ENCODE measurements around the gene CCL17. TPM values are rescaled to one million over a fixed set of nuclear protein-coding genes. Genes with fewer than 3 reads are reported as not detected.
"Not testable (repeated sequence)": the region's sequence is repeated elsewhere in the genome, so short reads cannot be mapped to it uniquely, and the experiment has no call there.

Gene CCL17
- total RNA-seq, 1 donor from 2014 or later: not detected

DNA sequence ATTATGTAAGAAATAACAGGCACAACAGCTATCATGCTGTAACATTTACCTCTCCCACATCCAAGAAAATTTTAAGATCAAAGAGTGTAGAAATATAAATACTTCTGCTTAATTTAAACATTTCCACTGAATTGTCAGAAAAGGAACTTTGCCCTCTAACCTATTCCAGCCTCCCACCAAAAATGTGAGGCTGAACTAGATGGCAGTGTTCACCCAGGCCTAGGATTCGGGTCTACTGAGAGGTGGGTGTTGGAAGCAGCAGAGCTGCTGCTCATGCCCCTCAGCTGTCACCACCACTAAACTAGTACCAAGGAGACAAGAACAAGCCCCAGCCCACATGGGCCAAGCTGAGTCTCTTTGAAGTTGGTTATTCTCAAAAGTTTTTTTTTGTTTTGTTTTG is 31.3 kb downstream of the CCL17 start:
- TF ChIP-seq, protein P1, sequence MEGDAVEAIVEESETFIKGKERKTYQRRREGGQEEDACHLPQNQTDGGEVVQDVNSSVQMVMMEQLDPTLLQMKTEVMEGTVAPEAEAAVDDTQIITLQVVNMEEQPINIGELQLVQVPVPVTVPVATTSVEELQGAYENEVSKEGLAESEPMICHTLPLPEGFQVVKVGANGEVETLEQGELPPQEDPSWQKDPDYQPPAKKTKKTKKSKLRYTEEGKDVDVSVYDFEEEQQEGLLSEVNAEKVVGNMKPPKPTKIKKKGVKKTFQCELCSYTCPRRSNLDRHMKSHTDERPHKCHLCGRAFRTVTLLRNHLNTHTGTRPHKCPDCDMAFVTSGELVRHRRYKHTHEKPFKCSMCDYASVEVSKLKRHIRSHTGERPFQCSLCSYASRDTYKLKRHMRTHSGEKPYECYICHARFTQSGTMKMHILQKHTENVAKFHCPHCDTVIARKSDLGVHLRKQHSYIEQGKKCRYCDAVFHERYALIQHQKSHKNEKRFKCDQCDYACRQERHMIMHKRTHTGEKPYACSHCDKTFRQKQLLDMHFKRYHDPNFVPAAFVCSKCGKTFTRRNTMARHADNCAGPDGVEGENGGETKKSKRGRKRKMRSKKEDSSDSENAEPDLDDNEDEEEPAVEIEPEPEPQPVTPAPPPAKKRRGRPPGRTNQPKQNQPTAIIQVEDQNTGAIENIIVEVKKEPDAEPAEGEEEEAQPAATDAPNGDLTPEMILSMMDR (conservative IDR thresholded peaks at IDR 0.05): no peak
- Mint-ChIP-seq H3K27me3 (no peaks in the 10 kb centered on the region), H3K36me3 (peaks cover 39% of the 10 kb centered on the region), H3K4me3 (no peak overlapping the region), H3K9me3 (no peaks in the 10 kb centered on the region), H3K4me1 (ENCODE audit: unreplicated experiment) (no peaks in the 10 kb centered on the region), H3K27ac (no peak overlapping the region)
- DNase-seq (ENCODE audit: extremely low spot score, unreplicated experiment): no peak

DNA sequence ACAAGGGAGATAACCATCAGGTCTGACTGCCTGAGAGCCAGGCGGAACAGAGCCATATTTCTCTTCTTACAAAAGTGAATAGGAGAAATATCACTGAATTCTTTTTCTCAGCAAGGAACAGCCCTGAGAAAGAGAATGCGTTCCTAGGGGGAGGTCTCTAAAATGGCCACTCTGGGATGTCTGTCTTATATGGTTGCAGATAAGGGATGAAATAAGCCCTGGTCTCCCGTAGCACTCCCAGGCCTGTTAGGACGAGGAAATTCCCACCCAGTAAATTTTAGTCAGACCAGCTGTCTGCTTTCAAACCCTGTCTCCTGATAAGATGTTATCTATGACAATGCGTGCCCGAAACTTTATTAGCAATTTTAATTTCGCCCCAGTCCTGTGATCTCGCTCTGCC is 35.4 kb downstream of the CCL17 start:
- peaks cover 49% of the 10 kb centered on the region for H3K36me3 Mint-ChIP-seq
- H3K27ac Mint-ChIP-seq; H3K9me3 Mint-ChIP-seq; H3K4me3 Mint-ChIP-seq; H3K4me1 Mint-ChIP-seq (ENCODE audit: unreplicated experiment); H3K27me3 Mint-ChIP-seq; DNase-seq (ENCODE audit: extremely low spot score, unreplicated experiment): not testable (repeated sequence)

DNA sequence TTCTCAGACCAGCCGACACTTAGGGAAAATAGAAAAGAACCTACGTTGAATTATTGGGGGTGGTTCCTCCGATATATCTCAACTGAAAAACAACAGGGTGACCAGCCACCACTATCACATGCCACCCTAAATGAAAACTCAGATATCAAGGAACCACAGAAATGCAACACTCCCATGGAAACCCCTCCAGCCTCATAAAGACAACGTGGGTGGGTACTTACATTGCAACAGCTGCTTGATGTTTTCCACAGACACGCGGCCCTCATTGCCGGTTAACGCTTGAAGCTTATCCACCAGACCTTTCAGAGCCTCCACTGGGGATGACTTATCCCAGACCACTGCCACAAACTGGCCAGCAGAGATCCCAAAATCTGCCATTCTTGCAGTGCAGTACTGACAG is 36.0 kb downstream of the CCL17 start:
- not testable (repeated sequence) for H3K27ac Mint-ChIP-seq; DNase-seq (ENCODE audit: extremely low spot score, unreplicated experiment); H3K9me3 Mint-ChIP-seq; H3K4me3 Mint-ChIP-seq; H3K27me3 Mint-ChIP-seq; H3K4me1 Mint-ChIP-seq (ENCODE audit: unreplicated experiment)
- peaks cover 47% of the 10 kb centered on the region for H3K36me3 Mint-ChIP-seq

DNA sequence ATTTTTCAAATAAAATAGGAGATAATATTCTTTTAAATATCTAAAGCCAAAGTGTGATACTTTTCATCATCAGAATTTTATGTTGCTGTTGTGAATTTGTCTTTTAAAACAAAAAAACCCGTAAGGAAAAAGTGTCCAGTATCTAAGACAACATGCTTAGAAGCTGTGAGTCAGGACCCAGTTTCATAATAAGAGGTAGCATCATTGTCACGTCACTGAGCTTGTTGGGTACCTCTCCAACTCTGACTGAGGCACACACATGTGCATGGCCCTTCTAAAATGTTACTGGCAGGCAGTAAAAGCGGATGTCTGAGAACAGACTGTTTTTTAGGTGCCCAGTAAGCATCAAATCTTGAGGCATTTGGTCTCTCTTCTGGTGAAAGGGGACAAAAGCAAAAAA is 40.1 kb downstream of the CCL17 start:
- Mint-ChIP-seq H3K9me3 (no peaks in the 10 kb centered on the region), H3K4me3 (peak overlapping the region; percentile 27), H3K27ac (no peak overlapping the region), H3K4me1 (ENCODE audit: unreplicated experiment) (peaks cover 12% of the 10 kb centered on the region), H3K27me3 (no peaks in the 10 kb centered on the region), H3K36me3 (peaks cover 33% of the 10 kb centered on the region)
- no peak for DNase-seq (ENCODE audit: extremely low spot score, unreplicated experiment)
- TF ChIP-seq, protein P1 (conservative IDR thresholded peaks at IDR 0.05): no peak

DNA sequence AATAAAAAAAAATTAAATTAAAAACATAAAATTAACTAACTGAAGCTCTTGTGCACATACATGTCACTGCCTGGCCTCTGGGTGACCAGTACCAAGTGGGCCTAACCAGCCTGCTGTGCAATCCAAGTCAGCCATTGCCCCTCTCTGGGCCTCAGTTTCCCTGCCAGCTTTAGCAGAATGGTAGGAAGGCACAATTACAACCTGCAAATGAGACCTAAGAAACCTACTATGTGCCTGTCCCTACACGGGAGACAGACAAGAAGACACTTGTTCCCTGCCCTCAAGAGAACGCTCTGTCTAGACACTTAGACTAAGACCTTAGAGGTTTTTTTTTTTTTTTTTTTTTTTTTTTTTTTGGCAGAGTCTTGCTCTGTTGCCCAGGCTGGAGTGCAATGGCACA is 40.9 kb downstream of the CCL17 start:
- Mint-ChIP-seq H3K4me3 (peak overlapping the region; percentile 58), H3K36me3 (peaks cover 26% of the 10 kb centered on the region), H3K27me3 (no peaks in the 10 kb centered on the region), H3K27ac (no peak overlapping the region), H3K9me3 (no peaks in the 10 kb centered on the region), H3K4me1 (ENCODE audit: unreplicated experiment) (peaks cover 12% of the 10 kb centered on the region)
- DNase-seq (ENCODE audit: extremely low spot score, unreplicated experiment): no peak
- TF ChIP-seq, protein P1 (conservative IDR thresholded peaks at IDR 0.05): no peak

DNA sequence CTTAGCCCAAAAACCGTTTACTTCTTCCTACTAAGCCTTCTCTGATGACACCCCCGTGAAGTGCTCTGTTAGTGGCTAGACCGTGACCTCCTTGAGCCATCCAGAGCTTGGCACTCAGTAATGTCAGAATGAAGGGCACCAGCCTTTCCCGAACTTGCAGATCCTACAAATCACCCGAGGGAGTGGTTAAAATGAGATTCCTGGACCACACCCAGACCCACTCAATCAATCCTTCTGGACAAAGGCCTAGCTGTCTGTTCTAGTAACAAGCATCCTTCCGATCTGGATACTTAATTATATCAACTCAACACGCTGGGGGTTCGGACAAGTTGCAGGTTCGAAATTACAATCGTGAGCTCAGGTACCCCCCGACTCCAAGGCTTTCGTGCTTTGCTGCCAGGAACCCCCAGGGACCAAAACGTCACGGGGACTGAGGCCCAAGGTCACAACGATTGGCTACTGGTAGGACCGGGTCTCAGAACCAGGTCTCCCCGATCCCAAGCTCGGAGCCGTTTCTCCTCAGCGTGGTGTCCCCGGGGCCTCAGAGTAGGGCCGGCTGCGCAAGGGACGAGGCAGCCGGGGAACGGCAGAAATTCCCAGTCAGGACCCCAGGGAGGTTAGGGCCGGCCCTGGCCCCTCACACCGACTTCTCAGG is 42.1 kb downstream of the CCL17 start:
- peaks cover 15% of the 10 kb centered on the region for H3K36me3 Mint-ChIP-seq
- TF ChIP-seq, protein P1 (conservative IDR thresholded peaks at IDR 0.05): no peak
- DNase-seq (ENCODE audit: extremely low spot score, unreplicated experiment): peak; percentile 73
- H3K4me1 Mint-ChIP-seq (ENCODE audit: unreplicated experiment): peaks cover 12% of the 10 kb centered on the region
- peak overlapping the region; percentile 95 for H3K4me3 Mint-ChIP-seq
- peak overlapping the region; percentile 96 for H3K27ac Mint-ChIP-seq
- no peaks in the 10 kb centered on the region for H3K9me3 Mint-ChIP-seq
- no peaks in the 10 kb centered on the region for H3K27me3 Mint-ChIP-seq
